ENCODE results near the gene ASIC3. TPM values are rescaled to one million over a fixed set of nuclear protein-coding genes. Genes with fewer than 3 reads are reported as not detected.

ASIC3 gene
- total and polyA plus RNA-seq, 2 of the 4 experiments (the other 2 are of a cell fraction) = 0.74 TPM; not detected in 1

- no peak overlapping the region for H3K4me3 ChIP-seq (ENCODE audit: insufficient read depth, low read depth, low read length)
- H2AK9ac ChIP-seq (replicated peaks; ENCODE audit: low read depth, low read length, poor library complexity) = peak overlapping the region; percentile 76
- 98% methylated on average over 10 of the region's 22 CpGs; no CpG with 5 or more reads in 1 of the 2 experiments for WGBS, 2 experiments (ENCODE audit: extremely low coverage in 2 of 2, insufficient read length in 1 of 2)
- dilution Hi-C loops (cut with HindIII; ENCODE audit: low sequenced_read_pairs, unreplicated experiment) = no loop called here
- peaks cover 12% of the 10 kb centered on the region for H3K9me1 ChIP-seq (ENCODE audit: insufficient read depth, low read length)
- peak overlapping the region; percentile 36 for H2AK5ac ChIP-seq (ENCODE audit: low read depth, low read length)
- ChIA-PET POLR2A (ENCODE audit: unreplicated experiment) (no interaction called here), CTCF (interaction anchor here (1.0 to 1.9 kb wide), 3 partner anchors 13 to 20 kb away, joined by 3 to 5 read pairs (median 4); no protein-coding TSS in a partner anchor)
- H3K23ac ChIP-seq (ENCODE audit: low read depth, low read length) = peak overlapping the region; percentile 96; the same call in 1 of the 2 replicates
- peak overlapping the region in 1 of 2 experiments; percentile 25; a peak in 1 of 4 replicates for H4K8ac ChIP-seq (ENCODE audit: low read depth in 2 of 2, low read length in 2 of 2)
- peak overlapping the region; percentile 52 for H2BK120ac ChIP-seq (ENCODE audit: low read depth, low read length)
- H3K79me1 ChIP-seq (ENCODE audit: low read depth in 1 of 2, low read length in 2 of 2) = peaks cover 4 to 68% of the 10 kb centered on the region in 2 experiments; a peak in 2 of 4 replicates
- intact Hi-C loops (cut with micrococcal nuclease) = loop anchor here (1.0 kb wide), 1 partner anchor 21 kb away; no protein-coding TSS in a partner anchor
- TF ChIP-seq NFE2L2 (IDR thresholded peaks at IDR 0.05; ENCODE audit: low read depth, low read length) (no peak), FOS (IDR thresholded peaks at IDR 0.05; ENCODE audit: low read depth, low read length) (no peak), ELK1 (IDR thresholded peaks at IDR 0.05; ENCODE audit: borderline replicate concordance, low read depth, low read length) (no peak), RCOR1 (IDR thresholded peaks at IDR 0.05; ENCODE audit: insufficient replicate concordance, low read length) (no peak), RFX5 (IDR thresholded peaks at IDR 0.05; ENCODE audit: low read depth, low read length) (no peak), MAZ (IDR thresholded peaks at IDR 0.05; ENCODE audit: borderline replicate concordance, low read depth, low read length) (no peak), MAFK (IDR thresholded peaks at IDR 0.05; ENCODE audit: low read depth, low read length) (no peak), POLR2A (IDR thresholded peaks at IDR 0.05; ENCODE audit: low read depth, low read length) (no peak), CHD1 (IDR thresholded peaks at IDR 0.05; ENCODE audit: low read depth, low read length) (no peak), CTCF (conservative IDR thresholded peaks at IDR 0.05; ENCODE audit: low read depth, low read length) (no peak), RAD21 (IDR thresholded peaks at IDR 0.05; ENCODE audit: low read length) (no peak), MXI1 (IDR thresholded peaks at IDR 0.05; ENCODE audit: borderline replicate concordance, low read depth, low read length) (no peak), CEBPB (IDR thresholded peaks at IDR 0.05; ENCODE audit: low read depth, low read length) (no peak)
- peaks cover 24% of the 10 kb centered on the region for H3K4me1 ChIP-seq (ENCODE audit: control insufficient read depth, insufficient read depth, low read length)
- peak overlapping the region; percentile 0; the same call in 1 of the 3 replicates for H2BK15ac ChIP-seq (ENCODE audit: low read depth, low read length)
- peak overlapping the region; percentile 49 for H3K56ac ChIP-seq (ENCODE audit: extremely low read depth, insufficient read depth, low read length)
- H4K20me1 ChIP-seq (ENCODE audit: insufficient read depth, low read length) = peaks cover 76% of the 10 kb centered on the region
- H3K9ac ChIP-seq (ENCODE audit: low read depth, low read length) = peak overlapping the region; percentile 58
- H3K27ac ChIP-seq (ENCODE audit: insufficient read depth, low read length) = peak overlapping the region; percentile 50
- H3K14ac ChIP-seq (replicated peaks; ENCODE audit: low read depth, low read length) = no peak overlapping the region; the same call in 1 of the 2 replicates
- H3K9me3 ChIP-seq (ENCODE audit: control insufficient read depth, insufficient read depth, low read length) = no peaks in the 10 kb centered on the region
- H4K5ac ChIP-seq (ENCODE audit: low read depth, low read length) = peak overlapping the region; percentile 4; the same call in 1 of the 2 replicates
- peak overlapping the region; percentile 51 for H2BK5ac ChIP-seq (ENCODE audit: low read depth, low read length, poor library complexity, severe bottlenecking)
- no peak overlapping the region for H3K18ac ChIP-seq (ENCODE audit: low read depth, low read length)
- in situ Hi-C loops (cut with MboI; ENCODE audit: low sequenced_read_pairs) = no loop called here
- peak overlapping the region; percentile 34 for H2AFZ ChIP-seq (replicated peaks; ENCODE audit: low read length, poor library complexity)
- ATAC-seq (ENCODE audit: low read depth) (no peak), DNase-seq (no peak)
- peak overlapping the region; percentile 2; the same call in 1 of the 2 replicates for H2BK20ac ChIP-seq (ENCODE audit: low read depth, low read length)
- BruUV-seq (replicated peaks) = no TSS peak
- H3K4ac ChIP-seq (ENCODE audit: low read depth, low read length) = peak overlapping the region; percentile 78
- peak overlapping the region; percentile 54 for H3K4me2 ChIP-seq (ENCODE audit: low read depth, low read length)
- no peaks in the 10 kb centered on the region for H3K27me3 ChIP-seq (ENCODE audit: control insufficient read depth, insufficient read depth, low read length)
- peak overlapping the region; percentile 19 for H4K91ac ChIP-seq (ENCODE audit: insufficient read depth, low read depth, low read length)
- H3K36me3 ChIP-seq (ENCODE audit: control insufficient read depth, insufficient read depth, low read length) = peaks cover 11% of the 10 kb centered on the region; the same call in 1 of the 2 replicates
These were observed 41.8 kb downstream of the ASIC3 start for GRCh38 chr7:151089893-151090730.

Data from IMR-90 (cell line).